Right lobe of liver (tissue), 4 donors: ENCODE data around the gene HES3.

ENCODE experiments used
- POLR2A ChIP-seq: fragments of 450-650 bp; IDR thresholded peaks from one replicate; pipeline ENCODE4 v1.6.1; 2017; ENCODE audit warnings: antibody characterized with exemption, mild to moderate bottlenecking
- TF ChIP-seq, protein P1 (sequence below), 4 donors: fragments of 200-600 bp in 3 of 4; fragments of 450-650 bp in 1 of 4; IDR thresholded peaks; one replicate each; pipeline versions ENCODE4 v1.5.1 to v1.8.0; 2016 to 2022; ENCODE audit warnings: antibody characterized with exemption in 4 of 4, mild to moderate bottlenecking in 2 of 4
- donor health status: DM: no; HTN: no; CAD: no.
- donor health status: DM: no; HTN: no; CAD: no.
- donor health status: DM: no; HTN: yes; CAD: no.

DNA sequence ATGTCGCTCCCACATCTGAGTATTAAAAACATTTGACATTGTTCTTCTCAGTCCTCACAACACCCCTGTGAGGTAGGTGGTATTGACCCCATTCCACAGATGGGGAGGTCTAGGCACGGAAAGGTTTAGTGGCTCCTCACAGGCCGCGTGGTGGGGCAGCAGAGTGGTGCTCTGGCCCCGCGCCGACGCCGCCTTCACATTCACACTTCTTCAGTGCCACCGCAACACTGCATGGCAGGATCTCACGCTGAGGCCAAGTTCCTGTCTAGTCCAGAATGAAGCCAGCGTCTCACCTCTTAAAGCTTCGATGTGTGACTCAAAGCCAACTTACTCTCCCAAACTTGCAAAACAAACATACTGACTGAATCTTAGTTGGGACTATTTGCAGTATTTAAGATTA is 20.4 kb upstream of the HES3 start:
- no peak for TF ChIP-seq POLR2A
- TF ChIP-seq, protein P1, sequence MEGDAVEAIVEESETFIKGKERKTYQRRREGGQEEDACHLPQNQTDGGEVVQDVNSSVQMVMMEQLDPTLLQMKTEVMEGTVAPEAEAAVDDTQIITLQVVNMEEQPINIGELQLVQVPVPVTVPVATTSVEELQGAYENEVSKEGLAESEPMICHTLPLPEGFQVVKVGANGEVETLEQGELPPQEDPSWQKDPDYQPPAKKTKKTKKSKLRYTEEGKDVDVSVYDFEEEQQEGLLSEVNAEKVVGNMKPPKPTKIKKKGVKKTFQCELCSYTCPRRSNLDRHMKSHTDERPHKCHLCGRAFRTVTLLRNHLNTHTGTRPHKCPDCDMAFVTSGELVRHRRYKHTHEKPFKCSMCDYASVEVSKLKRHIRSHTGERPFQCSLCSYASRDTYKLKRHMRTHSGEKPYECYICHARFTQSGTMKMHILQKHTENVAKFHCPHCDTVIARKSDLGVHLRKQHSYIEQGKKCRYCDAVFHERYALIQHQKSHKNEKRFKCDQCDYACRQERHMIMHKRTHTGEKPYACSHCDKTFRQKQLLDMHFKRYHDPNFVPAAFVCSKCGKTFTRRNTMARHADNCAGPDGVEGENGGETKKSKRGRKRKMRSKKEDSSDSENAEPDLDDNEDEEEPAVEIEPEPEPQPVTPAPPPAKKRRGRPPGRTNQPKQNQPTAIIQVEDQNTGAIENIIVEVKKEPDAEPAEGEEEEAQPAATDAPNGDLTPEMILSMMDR (IDR thresholded peaks at IDR 0.05), result no peak
